Stimulated activated naive CD4-positive, alpha-beta T cell treated with Interleukin-2 at 50 U/mL for 16 hours (primary cell): ENCODE measurements around the gene ALPL.
A peak's percentile ranks its signal among the peaks of the same experiment; 100 is the strongest.

Experiments used
- DNase-seq: peaks from one replicate; lab custom pipeline; 2025; lab: John Stamatoyannopoulos, UW

The ALPL gene

GRCh38 chr1:21618561-21619374 is 109.5 kb downstream of the ALPL start:
- DNase-seq: no peak

GRCh38 chr1:21619375-21619947 is 110.2 kb downstream of the ALPL start:
- DNase-seq: no peak

- DNase-seq: no peak
Measured at GRCh38 chr1:21620011-21620410, 110.8 kb downstream of the ALPL start.

DNA sequence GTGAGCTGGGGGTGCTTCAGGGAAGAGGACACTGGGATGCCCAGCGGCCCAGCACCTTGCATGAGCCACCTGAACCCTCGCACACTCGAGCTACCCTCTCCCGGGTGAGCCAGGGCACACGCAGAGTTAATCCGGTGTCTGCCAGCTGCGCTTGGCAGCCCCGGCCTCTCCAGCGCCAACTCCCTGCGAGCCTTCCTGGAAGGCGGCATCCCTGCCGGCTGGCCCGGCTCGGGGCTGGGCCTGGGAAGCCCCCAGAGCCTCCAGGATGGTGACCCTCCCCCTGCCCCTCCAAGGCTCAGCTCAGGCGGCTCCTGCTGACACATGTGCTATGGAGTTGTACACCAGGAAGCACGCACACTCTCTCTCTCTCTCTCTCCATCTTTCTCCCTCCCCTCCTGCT is 111.3 kb downstream of the ALPL start:
- DNase-seq: no peak

DNA sequence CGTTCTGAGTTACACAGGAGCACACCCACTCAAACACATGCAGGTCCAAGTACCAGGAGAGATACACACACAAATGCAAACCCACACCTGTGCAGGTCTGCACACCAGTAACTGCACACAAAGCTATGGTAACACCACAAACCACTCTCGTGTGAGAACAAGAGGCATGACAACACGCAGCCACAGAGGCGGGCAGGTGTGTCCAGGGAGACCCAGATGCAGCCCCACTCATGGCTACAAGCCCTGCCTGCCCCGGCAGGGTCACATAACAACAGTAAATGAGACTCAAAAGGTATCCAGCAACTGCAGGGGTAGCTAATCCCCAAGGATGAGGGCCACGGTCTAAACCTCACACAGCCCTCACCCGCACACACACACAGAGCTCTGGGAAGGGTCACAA is 111.8 kb downstream of the ALPL start:
- DNase-seq: no peak

DNA sequence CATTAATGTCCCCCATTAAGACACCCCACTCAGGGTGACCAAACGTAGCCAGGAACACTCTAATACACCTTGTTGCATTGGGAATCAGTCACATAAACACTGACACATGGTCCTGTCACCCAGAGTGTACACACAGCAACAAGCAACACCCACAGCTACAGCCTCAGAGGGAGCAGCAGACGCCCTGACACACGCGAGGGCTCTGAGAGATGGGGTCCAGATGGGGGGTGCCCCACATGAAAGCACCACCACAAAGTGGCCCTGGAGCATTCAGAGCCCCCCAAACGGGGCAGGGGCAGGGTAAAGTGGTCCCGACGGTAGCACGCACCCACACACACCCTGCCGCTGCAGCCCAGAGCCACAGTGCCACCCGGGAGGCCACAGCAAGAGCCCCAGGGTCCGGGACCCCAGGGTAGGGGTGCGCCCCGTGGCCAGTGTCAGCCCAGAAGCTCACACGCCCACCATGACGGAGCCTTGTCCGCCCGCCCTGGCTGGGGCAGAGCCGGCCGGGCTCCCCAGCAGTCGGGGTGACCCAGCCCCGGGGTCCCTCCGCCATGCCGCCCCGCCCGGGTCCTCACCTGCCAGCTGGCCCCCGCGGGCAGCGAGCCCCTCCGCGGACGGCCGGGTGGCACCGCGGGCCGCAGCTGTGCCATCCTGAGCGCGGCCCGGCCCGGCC is 112.7 kb downstream of the ALPL start:
- DNase-seq: no peak

DNA sequence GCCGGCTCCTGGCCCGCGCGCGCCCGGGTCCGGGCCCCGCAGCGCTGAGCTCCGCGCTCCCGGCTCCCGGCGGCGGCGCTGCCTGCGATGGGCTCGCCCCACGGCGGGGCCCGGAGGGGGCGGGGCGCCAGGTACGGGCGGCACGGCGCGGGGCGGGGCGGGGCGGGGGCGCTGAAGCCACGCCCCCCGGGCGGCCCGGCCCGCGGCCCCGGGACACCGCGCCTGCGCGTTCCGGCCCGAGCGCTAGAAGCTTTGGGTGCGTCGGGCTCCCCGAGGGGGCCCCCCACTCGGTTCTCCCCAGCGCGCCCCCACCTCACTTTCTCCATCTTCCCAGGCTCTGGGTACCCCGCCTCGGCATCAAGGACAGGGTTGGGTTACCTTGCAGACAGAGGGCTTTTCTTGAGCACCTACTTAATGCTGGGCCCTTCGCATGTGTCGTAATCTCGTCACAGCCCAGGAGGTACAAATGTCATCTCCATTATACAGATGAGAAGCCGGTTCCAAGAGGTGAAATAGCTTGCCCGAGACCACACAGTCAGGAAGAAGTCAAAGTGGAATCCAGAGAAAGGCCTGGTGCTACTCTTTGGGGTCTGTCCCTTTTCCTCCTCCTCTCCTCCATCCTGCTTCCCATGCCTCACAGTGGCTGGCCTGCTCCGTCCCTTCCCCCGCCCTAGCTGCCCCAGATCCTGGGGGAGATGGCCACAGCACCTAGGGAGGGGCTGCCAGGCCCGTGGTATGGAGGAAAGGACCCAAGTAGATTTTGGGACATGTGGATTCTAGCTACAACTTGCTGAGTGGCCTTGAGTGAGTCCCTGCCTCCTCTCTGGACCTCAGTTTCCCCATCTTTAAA is 113.5 kb downstream of the ALPL start:
- DNase-seq: peak; percentile 25

DNA sequence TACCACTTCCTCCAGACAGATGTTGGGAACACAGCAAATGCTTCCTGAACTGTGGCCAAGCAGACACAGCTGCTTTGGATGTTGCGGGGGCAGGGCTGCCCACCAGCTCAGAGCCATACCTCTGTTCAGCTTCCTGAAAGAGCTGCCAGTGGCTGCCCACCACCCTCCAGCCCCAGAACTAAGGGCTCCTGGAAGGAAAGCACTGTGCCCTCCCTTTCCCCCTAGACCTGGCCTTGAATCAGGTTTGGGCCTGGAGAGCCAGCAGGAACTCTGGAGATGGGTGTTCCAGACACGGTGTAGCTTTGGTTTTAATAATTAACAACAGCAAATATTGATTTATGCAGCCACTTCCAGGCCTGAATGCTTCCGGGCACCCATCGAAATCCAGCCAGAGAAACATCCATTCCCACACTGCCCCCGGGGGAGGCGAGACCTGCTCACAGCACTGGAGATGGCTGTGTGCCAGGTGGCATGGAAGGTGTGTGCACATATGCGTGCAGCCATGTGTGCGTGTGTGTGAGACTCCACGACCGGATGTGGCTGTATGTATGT is 114.3 kb downstream of the ALPL start:
- no peak for DNase-seq

GRCh38 chr1:21624571-21625389 is 115.6 kb downstream of the ALPL start:
- no peak for DNase-seq

- no peak for DNase-seq
Measured at GRCh38 chr1:21625390-21626190, 116.4 kb downstream of the ALPL start.

DNA sequence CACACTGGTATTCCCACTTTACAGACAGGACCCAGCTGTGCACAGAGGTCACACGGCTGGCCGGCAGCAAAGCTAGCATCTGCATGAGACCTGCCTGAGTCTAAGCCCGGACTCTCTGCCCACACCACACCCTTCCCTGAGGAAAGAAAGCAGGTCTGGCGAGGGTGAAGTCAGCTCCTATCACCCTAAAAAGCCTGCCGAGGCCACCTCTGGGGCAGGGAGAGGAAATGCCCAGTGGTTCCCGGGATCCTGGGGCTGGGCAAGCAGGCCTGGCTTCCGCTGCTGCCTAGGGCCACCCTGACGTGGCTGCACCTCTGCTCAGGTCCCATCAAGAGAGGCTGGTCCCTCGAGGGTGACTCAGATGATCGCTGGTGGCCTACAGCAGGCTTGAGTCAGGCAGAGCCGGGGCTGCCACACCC is 117.7 kb downstream of the ALPL start:
- DNase-seq: no peak
